ENCODE measurements around the gene COMT. TPM values are rescaled to one million over a fixed set of nuclear protein-coding genes. Genes with fewer than 3 reads are reported as not detected.
"Not testable (repeated sequence)": the region's sequence is repeated elsewhere in the genome, so short reads cannot be mapped to it uniquely, and the experiment has no call there.

Gene COMT
- total RNA-seq, 1 experiment from 2014 or later, result 1.7 TPM

- Histone ChIP-seq H3K36me3 (replicated peaks; ENCODE audit: control insufficient read depth, insufficient read depth, low read length) (peaks cover 2% of the 10 kb centered on the region), H3K27me3 (ENCODE audit: control insufficient read depth, insufficient read depth, low read length) (no peaks in the 10 kb centered on the region)
- peak; percentile 21 for DNase-seq
Observed at GRCh38 chr22:19915287-19915954, 26.2 kb upstream of the COMT start.

GRCh38 chr22:19916006-19916405, 25.6 kb upstream of the COMT start:
- DNase-seq, result peak; percentile 23
- H3K4me3 ChIP-seq (ENCODE audit: insufficient read depth, low read depth, low read length), result no peak overlapping the region
- H3K36me3 ChIP-seq (replicated peaks; ENCODE audit: control insufficient read depth, insufficient read depth, low read length), result peaks cover 2% of the 10 kb centered on the region
- H3K27me3 ChIP-seq (ENCODE audit: control insufficient read depth, insufficient read depth, low read length), result no peaks in the 10 kb centered on the region

More at GRCh38 chr22:19915287-19915954, 26.2 kb upstream of the COMT start:
- H3K4me3 ChIP-seq (ENCODE audit: insufficient read depth, low read depth, low read length), result no peak overlapping the region

- Histone ChIP-seq H3K27me3 (ENCODE audit: control insufficient read depth, insufficient read depth, low read length) (no peaks in the 10 kb centered on the region), H3K36me3 (replicated peaks; ENCODE audit: control insufficient read depth, insufficient read depth, low read length) (peaks cover 2% of the 10 kb centered on the region), H3K4me3 (ENCODE audit: insufficient read depth, low read depth, low read length) (no peak overlapping the region)
- no peak for DNase-seq
Observed at GRCh38 chr22:19916941-19917340, 24.6 kb upstream of the COMT start.

- DNase-seq, result peak; percentile 33
Observed at GRCh38 chr22:19917389-19918138, 24.0 kb upstream of the COMT start.

GRCh38 chr22:19918332-19919106, 23.1 kb upstream of the COMT start:
- peak; percentile 46 for DNase-seq
- H3K36me3 ChIP-seq (replicated peaks; ENCODE audit: control insufficient read depth, insufficient read depth, low read length), result peaks cover under 1% of the 10 kb centered on the region; the same call in 1 of the 2 replicates
- no peaks in the 10 kb centered on the region for H3K27me3 ChIP-seq (ENCODE audit: control insufficient read depth, insufficient read depth, low read length)
- no peak overlapping the region for H3K4me3 ChIP-seq (ENCODE audit: insufficient read depth, low read depth, low read length)

More at GRCh38 chr22:19917389-19918138, 24.0 kb upstream of the COMT start:
- Histone ChIP-seq H3K4me3 (ENCODE audit: insufficient read depth, low read depth, low read length) (no peak overlapping the region), H3K36me3 (replicated peaks; ENCODE audit: control insufficient read depth, insufficient read depth, low read length) (peaks cover 2% of the 10 kb centered on the region), H3K27me3 (ENCODE audit: control insufficient read depth, insufficient read depth, low read length) (no peaks in the 10 kb centered on the region)

GRCh38 chr22:19919701-19920363, 21.7 kb upstream of the COMT start:
- H3K4me3 ChIP-seq (ENCODE audit: insufficient read depth, low read depth, low read length), result no peak overlapping the region
- no peaks in the 10 kb centered on the region for H3K27me3 ChIP-seq (ENCODE audit: control insufficient read depth, insufficient read depth, low read length)
- no peaks in the 10 kb centered on the region for H3K36me3 ChIP-seq (replicated peaks; ENCODE audit: control insufficient read depth, insufficient read depth, low read length)
- peak; percentile 25 for DNase-seq

- no peak for DNase-seq
- Histone ChIP-seq H3K4me3 (ENCODE audit: insufficient read depth, low read depth, low read length) (no peak overlapping the region), H3K36me3 (replicated peaks; ENCODE audit: control insufficient read depth, insufficient read depth, low read length) (no peaks in the 10 kb centered on the region), H3K27me3 (ENCODE audit: control insufficient read depth, insufficient read depth, low read length) (no peaks in the 10 kb centered on the region)
Observed at GRCh38 chr22:19921544-19922081, 20.0 kb upstream of the COMT start.

GRCh38 chr22:19923914-19924513, 17.6 kb upstream of the COMT start:
- Histone ChIP-seq H3K4me3 (ENCODE audit: insufficient read depth, low read depth, low read length) (no peak overlapping the region), H3K27me3 (ENCODE audit: control insufficient read depth, insufficient read depth, low read length) (no peaks in the 10 kb centered on the region), H3K36me3 (replicated peaks; ENCODE audit: control insufficient read depth, insufficient read depth, low read length) (no peaks in the 10 kb centered on the region)
- DNase-seq, result no peak

GRCh38 chr22:19926028-19926427, 15.5 kb upstream of the COMT start:
- DNase-seq; H3K27me3 ChIP-seq (ENCODE audit: control insufficient read depth, insufficient read depth, low read length); H3K36me3 ChIP-seq (replicated peaks; ENCODE audit: control insufficient read depth, insufficient read depth, low read length); H3K4me3 ChIP-seq (ENCODE audit: insufficient read depth, low read depth, low read length): not testable (repeated sequence)

- Histone ChIP-seq H3K27me3 (ENCODE audit: control insufficient read depth, insufficient read depth, low read length) (no peaks in the 10 kb centered on the region), H3K4me3 (ENCODE audit: insufficient read depth, low read depth, low read length) (no peak overlapping the region), H3K36me3 (replicated peaks; ENCODE audit: control insufficient read depth, insufficient read depth, low read length) (no peaks in the 10 kb centered on the region)
- DNase-seq, result no peak
Observed at GRCh38 chr22:19927696-19928095, 13.9 kb upstream of the COMT start.

- Histone ChIP-seq H3K27me3 (ENCODE audit: control insufficient read depth, insufficient read depth, low read length) (no peaks in the 10 kb centered on the region), H3K36me3 (replicated peaks; ENCODE audit: control insufficient read depth, insufficient read depth, low read length) (no peaks in the 10 kb centered on the region), H3K4me3 (ENCODE audit: insufficient read depth, low read depth, low read length) (no peak overlapping the region)
- no peak for DNase-seq
Observed at GRCh38 chr22:19928207-19928606, 13.4 kb upstream of the COMT start.

GRCh38 chr22:19929586-19930550, 11.7 kb upstream of the COMT start:
- Histone ChIP-seq H3K36me3 (replicated peaks; ENCODE audit: control insufficient read depth, insufficient read depth, low read length) (no peaks in the 10 kb centered on the region), H3K27me3 (ENCODE audit: control insufficient read depth, insufficient read depth, low read length) (no peaks in the 10 kb centered on the region), H3K4me3 (ENCODE audit: insufficient read depth, low read depth, low read length) (no peak overlapping the region)
- DNase-seq, result no peak

All from H7 (cell line).